ENCODE data around the gene PAQR6.

PAQR6 gene

DNA sequence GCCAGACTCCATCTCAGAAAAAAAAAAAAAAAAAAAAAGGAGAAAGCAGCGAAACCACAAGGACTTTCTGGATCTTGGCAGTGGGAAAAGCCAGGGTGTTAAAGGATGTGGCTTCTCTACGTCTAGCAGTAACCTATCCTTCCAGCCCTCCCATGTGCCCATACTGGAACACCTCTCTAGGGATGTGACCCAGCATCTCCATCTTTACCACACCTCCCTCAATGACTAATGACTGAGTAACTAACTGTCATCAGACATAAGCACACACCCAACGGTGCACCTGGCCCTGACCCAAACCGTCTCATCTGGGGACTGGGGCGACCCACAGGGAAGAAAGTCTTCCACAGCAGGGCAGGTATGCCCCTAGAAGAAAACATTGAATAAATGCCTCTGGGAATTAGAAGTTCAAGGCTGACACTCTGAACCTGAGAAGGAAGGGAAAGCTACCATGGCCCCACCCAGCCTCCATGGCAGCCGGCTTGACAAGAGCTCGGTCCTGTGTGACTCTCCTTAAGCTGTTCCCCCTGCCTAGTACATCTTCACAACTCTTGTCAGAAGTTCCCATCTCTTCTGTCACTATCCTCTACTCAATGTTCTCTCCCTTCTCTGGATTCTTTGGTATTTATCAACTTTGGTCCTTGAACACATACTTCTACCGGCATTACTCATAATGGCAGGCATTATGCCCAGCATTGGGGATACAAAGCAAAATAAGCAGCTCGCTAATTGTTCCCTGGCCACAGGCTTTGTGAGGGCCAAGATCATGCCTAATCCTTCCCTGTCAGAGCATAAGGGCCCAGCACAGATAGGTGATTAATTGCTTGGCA, 14.8 kb upstream of the PAQR6 start:
- no peak for DNase-seq

DNA sequence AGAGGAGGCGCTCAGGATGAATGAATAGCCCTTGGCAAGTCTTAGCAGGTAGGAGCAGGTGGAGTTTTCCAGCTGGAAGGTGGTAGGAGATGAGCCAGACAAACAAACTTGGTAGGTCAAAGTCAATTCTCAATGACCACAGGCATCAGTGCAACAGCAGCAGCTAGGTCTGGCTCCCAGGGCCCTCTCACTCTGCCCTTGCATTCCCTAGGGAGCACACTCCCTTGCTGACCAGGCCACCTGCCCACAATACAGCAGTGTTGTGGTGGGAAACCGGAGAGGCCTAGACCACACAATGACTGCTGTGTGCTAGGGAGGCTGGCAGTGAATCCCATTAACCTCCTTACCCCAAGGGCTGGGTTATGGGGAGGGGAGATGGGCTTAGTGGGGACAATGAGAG, 13.0 kb upstream of the PAQR6 start:
- DNase-seq = peak; percentile 38 to 44

DNA sequence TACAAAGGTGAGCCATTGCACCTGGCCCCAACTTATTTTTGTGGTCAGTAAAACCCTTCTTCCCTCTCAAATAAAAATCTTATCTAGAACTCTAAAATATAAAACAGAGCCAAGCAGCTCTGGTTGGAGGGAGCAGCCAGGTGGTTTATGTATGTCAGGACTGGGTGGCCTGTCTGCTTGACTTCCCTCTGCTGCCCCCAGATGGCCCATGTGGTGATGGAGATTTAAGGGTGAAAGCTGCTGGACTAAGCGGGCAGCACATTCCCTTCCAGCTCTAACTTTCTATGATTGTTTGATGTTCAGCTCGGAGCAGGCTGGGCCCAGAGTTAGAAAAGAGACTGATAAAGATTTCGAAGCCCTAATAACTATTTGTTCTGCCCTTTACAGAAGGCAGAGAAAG, 11.9 kb upstream of the PAQR6 start:
- no peak for DNase-seq

DNA sequence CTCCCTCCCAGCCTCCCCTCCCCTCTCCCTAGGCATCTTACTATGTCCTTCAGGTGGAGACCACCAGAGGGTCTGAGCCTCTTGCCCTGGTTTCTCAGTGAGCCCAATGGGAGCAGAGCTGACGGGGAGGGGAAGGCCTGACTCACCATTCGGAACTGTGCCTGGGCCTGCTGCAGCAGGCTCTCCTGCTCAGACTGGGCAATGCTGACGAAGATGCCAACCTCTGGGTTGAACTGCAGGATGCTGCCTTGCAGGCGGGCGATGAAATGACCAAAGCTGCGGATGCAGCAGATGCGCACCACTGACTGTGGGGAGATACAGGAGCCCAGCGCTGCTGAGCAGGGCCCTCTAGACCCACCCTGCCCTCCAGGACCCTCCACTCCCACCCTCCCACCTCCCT, 11.0 kb upstream of the PAQR6 start:
- DNase-seq = no peak

DNA sequence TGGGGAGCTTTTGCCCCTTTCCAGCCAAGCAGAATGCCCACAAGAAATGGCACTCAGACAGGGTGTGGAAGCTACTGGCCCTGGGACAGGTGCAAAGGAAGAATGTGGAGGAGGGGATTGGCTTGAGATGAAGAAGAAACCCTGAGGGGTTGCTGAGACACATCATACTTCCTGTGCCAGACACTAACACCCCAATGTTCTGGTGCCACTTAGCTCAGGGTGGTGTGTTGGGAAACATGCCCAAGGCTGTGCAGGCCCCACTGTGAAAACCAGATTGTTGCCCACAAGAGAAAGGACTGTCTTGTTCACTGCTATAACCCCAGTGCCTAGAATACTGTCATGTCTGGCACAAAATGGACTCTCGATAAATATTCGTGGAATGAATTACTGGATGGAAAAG, 9.9 kb upstream of the PAQR6 start:
- no peak for DNase-seq

DNA sequence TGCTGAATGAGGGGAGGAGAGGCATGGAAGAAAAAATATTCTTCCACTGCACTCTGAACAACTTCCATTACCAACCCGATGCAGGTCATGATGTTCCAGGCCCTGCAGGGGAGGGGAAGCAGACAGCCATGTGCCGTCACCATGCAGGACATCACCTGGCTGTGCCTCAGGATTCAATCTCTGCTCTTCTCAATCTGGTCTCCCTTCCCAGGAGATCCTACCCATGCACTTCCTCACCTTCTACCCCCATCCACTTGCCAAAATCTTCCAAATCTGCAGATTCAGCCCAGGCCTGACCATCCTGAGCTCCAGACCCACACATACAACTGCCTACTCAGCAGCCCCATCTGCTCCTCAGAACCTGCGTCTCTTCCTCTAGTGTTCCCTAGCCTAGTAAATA, 5.8 kb upstream of the PAQR6 start:
- no peak for DNase-seq

DNA sequence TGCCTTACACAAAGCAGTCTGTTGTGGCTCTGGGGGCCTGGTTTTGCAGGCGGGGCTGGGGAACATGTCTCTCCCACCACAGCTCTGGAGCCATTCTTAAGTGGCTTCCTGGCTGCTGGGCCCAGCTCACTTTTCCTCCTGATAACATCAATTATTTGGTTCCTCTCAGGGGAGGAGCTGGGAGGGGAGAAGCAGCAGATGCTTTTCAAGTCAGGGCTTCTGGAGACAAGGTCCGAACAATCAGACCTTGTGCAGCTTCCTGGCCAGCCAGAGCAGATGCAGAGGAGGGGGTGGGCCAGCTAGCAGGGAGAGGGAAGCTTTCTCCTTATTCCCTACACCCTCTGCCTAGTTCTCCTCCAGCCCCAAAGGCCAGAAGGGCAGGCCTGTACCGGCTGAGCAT, 3.7 kb upstream of the PAQR6 start:
- DNase-seq = no peak

DNA sequence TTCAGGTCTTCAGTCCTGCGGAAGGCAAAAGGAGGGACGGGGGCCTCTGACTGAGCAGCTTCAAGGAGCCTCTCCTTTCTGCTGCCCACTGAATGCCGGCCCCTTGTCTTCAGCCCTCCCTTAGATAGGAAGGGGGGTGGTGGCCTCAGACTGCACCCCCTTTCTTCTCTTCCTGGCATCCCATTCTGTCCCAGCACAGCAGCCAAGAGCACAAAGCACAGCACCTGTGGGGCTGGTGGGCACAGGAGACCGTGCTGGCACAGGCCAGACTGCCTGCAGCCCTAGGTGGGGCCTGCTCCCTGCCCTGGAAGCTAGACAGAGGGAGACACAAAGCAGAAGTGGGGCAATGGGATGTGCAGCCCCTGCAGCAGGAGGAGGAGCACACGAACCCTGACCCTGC, 1.7 kb upstream of the PAQR6 start:
- DNase-seq = no peak

DNA sequence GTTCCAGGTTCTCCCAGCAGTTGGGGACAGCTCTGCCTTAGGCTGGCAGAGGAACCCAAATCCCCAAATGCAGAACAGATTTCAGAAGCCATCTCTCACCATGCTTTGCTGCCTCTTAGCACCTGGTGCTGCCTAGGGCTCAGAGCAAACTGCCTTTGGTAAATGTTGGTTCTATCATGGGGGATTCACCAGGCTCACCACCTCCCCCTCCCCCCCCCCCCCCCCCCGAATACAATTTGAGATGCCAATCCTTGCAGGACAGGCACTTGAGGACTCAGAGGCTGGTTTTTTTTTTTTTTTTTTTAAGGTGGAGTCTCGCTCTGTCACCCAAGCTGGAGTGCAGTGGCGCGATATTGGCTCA, 447 bp upstream of the PAQR6 start:
- DNase-seq = no peak

DNA sequence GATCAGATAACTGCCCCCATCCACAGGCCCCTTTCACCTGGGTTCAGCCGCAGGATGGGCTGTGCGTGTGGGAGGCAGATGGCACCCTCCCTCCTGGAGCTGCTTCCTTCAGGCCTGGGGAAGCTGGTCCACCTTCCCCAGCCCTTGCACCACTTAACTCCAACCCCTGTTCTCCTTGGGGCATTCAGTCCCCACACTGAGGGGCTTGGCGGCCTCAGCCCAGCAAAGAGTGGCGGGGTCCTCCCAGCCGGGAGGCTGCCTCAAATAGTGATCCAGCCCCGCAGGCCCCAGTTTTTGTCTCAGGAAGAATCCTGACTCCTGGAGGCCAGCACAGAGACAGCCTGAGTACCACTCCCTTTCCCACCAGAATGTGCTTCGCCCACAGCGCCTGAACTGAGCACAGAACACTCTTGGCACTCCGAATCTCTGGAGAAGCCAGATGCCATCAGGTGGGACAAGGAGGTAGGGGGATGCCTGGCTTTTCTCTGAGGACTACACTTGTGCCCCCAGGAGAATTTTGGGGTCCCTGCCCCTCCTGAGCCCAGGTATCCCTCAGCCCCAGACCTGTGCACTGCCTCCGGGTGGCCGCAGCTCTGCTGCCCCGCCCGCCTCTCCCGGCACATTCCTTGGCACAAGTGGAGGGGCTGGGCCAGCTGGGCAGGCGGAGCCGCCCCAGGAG, 936 bp downstream of the PAQR6 start:
- DNase-seq = peak in 1 of 2 experiments; percentile 54

DNA sequence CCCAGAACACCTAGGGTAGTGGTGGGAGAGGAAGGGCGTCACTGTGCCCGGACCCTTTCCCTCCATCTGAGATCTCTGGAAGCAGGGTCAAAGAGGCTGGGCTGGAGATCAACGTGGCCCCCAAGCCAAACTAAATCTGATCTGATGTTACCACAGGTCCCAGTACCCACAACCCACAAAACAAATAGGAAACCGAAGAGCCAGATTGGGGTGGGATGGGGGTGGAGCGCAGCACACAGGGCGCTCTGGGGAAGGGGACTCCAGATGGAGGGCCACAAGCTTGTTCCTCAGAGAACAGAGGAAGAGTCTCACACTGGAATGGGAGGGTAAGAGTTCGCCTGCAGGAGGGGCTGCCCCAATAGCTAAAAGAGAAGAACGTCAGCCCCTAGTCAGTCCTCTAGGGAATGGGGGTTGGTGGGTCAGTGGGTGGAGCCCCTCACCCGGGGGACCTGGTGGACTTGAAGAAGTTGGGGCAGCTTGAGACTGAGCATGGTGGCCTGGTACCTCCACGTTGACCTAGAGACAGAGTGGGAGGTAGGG, 1.5 kb downstream of the PAQR6 start:
- peak in 1 of 2 experiments; percentile 55 for DNase-seq

DNA sequence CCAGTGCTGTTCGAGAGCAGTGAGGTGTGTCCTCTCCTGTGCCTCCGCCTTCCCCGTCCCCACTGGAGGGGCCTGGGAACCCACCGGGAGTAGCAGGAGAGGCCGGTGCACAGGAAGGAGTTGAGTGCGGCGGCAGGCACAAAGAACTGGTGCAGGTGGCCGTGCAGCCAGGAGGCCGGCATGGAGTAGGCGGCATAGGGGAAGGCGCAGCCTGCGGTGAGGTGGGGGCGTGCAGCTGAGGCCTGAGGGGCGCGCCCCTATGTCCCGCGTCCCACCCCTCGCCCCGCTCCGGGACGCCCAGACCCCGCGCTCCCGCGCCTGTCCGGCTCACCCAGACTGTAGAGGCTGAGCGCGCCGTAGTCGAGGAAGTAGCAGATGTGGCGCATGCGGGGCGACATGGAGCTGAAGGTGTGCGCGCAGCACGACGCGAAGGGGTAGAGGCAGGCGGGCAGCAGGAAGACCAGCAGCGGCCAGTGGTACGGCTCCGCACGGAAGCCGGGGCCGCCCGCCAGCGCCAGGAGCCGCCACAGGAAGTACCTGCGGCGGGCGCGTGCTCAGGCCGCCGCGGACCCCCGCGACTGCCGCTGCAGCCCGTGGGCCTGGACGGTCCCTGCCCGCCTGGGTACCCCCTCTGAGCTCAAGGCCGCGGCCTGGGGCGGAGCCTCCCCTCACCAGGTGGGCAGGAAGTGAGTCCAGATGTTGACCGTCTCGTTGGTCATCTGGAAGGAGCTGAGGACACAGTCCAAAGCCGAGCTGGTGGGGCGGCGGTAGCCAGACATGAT, 2.2 kb downstream of the PAQR6 start:
- peak; percentile 39 to 86 for DNase-seq

DNA sequence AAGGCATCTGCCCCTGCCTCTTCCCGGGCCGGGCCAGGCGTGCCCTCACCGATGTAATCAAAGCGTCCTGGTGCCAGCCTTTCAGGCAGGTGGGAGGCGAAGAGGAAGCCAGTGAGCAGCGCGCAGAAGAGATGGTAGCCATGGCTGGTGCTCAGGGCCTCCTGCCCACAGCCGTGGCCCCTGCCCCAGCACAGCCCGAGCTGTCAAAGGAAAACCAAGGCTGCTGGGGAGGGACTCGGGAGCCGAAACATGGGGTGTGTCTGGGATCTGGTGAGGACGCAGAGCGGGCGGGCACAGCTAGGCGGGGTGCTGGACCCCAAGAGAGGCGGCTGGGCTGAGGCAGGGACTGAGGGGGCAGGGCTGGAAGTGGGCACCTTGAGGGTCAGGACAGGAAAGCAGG, 3.1 kb downstream of the PAQR6 start:
- DNase-seq = no peak

DNA sequence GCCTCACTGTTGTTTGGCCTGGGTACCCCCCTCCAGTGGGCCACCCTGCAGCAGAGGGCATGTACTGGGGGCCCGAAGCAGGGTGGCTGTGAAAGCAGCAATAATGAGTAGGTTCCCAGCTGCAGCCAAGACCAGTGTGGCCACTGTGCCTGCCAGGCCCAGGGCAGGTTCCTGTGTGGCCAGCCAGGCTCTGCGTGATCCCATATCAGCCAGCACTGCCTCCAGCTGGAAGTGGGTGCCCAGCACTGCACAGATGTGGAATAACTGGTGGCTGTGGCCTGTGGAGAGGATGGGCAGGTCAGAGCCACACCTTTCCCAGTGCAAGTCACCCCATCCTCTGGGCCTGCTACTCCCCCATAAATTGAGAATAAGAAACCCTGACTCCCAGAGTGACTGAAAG, 3.7 kb downstream of the PAQR6 start:
- no peak for DNase-seq

DNA sequence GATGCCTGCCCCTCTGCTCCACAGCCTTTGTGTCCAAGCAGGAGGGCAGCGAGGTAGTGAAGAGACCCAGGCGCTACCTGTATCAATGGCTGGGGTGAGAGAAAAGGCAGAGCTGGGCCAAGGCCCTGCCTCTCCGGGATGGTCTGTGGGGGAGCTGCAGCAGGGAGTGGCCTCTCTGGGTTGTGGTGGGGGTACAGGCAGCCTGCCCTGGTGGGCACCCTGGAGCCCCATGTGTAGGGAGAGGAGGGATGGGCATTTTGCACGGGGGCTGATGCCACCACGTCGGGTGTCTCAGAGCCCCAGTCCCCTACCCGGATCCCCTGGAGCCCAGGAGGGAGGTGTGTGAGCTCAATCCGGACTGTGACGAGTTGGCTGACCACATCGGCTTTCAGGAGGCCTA, 5.1 kb downstream of the PAQR6 start:
- DNase-seq = no peak

DNA sequence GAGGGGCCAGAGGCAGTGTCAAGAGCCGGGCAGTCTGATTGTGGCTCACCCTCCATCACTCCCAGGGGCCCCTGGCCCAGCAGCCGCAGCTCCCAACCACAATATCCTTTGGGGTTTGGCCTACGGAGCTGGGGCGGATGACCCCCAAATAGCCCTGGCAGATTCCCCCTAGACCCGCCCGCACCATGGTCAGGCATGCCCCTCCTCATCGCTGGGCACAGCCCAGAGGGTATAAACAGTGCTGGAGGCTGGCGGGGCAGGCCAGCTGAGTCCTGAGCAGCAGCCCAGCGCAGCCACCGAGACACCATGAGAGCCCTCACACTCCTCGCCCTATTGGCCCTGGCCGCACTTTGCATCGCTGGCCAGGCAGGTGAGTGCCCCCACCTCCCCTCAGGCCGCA, 5.9 kb downstream of the PAQR6 start, which contains the start of gene BGLAP:
Gene BGLAP, plus strand, starts transcription at position 259 of the 400 bp plus-strand sequence. Its CDS starts 48 bp downstream, at position 307.
- no peak for DNase-seq

DNA sequence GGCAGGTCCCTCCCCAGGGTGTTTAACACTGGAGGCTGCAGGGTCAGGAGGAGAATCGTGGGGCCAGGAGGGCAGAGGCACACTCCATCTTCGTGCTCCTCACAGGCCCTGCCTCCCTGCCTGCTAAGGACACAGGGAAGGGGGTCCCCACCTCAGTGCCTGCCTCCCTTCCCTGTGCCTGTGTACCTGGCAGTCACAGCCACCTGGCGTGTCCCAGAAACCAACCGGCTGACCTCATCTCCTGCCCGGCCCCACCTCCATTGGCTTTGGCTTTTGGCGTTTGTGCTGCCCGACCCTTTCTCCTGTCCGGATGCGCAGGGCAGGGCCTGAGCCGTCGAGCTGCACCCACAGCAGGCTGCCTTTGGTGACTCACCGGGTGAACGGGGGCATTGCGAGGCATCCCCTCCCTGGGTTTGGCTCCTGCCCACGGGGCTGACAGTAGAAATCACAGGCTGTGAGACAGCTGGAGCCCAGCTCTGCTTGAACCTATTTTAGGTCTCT, 6.5 kb downstream of the PAQR6 start:
- DNase-seq = no peak

DNA sequence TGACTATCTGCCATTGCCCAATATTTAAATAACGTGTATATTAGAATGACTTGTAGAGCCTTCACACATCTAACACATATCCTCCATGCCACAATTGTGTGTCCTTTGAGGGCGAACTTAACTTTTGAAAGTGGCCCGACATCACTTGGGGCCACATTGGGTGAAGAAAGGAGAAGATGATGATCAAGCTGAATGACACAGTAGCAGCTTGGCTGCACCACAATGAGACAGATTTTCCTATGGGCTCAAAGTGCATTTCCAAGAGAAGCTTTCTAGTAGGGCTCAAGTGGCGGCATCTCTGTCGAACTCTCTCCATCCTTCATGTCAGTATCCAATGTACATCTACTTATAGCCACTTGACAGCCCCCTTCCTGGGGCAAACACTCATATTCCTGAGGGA, 9.6 kb downstream of the PAQR6 start:
- no peak for DNase-seq

DNA sequence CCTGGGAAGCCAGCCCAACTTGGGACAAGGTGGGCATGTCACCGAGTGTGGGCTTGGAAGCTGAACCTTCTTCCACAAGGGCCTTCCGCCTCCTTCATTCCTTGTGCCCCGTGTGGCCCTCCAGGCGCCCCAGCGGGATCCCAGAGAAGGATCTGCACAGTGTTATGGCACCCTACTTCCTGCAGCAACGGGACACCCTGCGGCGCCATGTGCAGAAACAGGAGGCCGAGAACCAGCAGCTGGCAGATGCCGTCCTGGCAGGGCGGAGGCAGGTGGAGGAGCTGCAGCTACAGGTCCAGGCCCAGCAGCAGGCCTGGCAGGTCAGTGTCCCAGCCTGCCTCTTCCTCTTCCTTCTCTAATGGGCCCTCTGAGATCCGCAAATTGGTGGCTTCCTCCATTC, 11.7 kb downstream of the PAQR6 start:
- no peak for DNase-seq

DNA sequence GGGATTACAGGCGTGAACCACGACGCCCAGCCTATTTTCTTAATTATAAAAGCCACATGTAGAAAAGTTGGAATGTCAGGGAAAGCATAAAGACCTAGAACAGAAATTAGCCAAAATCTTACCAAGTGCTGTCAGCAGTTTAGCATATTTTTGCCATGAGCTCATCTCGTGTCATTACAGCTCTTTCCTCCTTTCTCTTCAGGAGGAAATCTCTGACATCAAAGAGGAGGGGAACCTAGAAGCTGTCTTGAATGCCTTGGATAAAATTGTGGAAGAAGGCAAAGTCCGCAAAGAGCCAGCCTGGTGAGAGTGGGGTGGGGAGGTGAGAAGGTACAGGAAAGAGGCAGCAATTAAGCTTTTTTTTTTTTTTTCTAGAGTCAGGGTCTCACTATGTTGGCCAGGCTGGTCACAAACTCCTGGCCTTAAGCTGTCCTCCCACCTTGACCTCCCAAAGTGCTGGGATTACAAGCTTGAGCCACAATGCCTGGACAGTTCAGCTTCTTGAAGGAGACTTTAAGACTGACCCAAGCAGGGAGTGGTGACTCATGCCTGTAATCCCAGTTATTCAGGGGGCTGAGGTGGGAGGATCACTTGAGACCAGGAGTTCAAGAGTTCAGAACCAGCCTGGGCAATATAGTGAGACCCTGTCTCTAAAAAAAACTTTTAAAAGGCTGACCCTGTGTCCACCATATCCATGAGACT, 14.3 kb downstream of the PAQR6 start:
- no peak for DNase-seq

DNA sequence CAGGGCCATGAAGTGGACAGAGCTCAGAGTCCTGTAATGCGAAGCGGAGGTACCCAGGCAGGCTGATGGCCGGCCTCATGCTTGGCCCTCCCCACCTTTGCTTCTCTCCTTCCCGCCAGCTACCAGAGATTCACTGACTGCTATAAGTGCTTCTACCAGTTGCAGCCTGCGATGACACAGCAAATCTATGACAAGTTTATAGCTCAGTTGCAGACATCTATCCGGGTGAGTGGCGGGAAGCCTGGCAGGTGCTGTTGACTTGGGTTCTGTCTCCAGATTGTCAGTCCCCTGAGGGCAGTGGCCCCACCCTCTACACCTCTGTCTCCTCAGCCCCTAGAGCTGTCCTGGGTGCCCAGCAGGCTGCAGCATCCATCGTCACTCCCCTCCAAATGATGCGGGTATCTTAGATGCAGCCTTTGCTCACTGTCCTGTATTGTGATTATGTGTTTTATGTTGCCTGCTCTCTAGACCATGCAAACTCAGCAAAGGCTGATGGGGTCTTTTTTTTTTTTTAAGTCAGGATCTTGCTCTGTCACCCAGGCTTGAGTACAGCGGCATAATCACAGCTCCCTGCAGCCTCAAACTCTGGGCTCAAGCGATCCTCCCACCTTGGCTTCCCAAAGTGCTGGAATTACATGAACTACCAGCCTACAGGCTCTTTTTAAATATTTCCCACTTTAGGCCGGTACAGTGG, 15.5 kb downstream of the PAQR6 start:
- DNase-seq = peak in 1 of 2 experiments; percentile 34

DNA sequence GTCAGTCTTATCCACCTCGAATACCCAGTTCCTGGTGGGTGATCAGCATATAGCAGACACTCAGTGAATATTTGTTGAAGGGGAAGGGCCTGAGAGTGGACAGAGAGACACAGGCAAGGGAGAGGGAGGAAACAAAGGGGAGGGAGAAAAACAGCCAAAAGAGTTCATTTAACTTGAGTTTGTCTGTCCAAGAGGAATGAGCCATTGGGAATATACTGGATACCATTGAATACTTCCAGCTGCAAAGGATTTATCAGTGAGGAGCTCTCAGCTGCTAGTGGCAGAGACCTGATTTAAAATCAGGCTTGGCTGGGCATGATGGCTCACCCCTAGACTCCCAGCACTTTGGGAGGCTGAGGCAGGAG, 17.4 kb downstream of the PAQR6 start:
- DNase-seq = no peak
